Measurements from ENCODE around the gene EPS8L2. TPM values are rescaled to one million over a fixed set of nuclear protein-coding genes. Genes with fewer than 3 reads are reported as not detected.

The EPS8L2 gene
- 8.0 TPM for polyA plus RNA-seq (2013, experiment 1 of 4)
- polyA plus RNA-seq (2013, experiment 2 of 4), result 7.9 TPM
- polyA plus RNA-seq (2013, experiment 3 of 4), result 7.2 TPM
- polyA plus RNA-seq (2013, experiment 4 of 4), result 5.0 TPM

DNA sequence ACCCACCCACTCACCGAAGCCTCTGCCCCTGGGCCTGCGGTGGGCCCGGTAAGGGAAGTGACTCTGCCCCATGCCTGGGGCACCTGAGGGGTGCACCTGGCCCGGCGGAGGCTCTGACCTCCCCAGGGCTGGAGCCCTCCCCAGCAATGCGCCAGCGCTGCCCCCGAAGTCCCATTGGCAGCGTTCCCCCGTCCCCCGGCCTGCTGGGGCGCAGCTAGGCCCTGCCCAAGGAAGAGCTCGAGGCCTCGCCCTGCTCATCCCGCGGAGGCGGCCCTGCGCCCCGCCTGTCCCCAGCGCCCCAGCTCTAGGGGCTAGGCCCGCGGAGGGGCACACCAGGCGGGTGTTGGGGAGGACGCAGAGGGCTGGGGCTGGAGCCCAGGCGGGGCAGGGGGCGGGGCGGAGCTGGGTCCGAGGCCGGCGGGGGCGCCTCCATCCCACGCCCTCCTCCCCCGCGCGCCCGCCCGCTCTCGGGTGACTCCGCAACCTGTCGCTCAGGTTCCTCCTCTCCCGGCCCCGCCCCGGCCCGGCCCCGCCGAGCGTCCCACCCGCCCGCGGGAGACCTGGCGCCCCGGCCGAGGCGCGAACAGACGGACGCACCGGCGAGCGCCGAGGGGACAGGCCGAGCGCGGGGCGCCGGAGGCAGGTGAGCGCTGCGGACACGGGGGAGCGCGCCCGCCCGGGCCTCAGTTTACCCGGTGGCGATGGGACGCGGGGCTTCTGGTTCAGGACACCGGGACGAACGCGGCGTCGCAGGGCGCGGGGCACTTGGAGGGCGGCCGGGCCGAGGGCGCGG is at the start of gene EPS8L2:
TSS of gene EPS8L2 (plus strand) at position 586 of the 793 bp plus-strand sequence. CDS start 3,177 bp downstream, outside the sequence.
- Histone ChIP-seq H3K27me3 (ENCODE audit: control insufficient read depth, insufficient read depth, low read length, poor library complexity, severe bottlenecking) (peaks cover 26% of the 10 kb centered on the region), H3K9me3 (ENCODE audit: control insufficient read depth, low read length) (no peaks in the 10 kb centered on the region), H3K4me1 (ENCODE audit: control insufficient read depth, insufficient read depth, low read length) (peaks cover 17% of the 10 kb centered on the region), H3K27ac (ENCODE audit: insufficient read depth, low read depth, low read length, poor library complexity, severe bottlenecking) (no peak within 1 kb of the TSS), H3K36me3 (ENCODE audit: control insufficient read depth, insufficient read depth, low read length) (no peaks in the 10 kb centered on the region), H3K4me3 (ENCODE audit: insufficient read depth, low read depth, low read length) (peak within 1 kb of the TSS; percentile 22)
- WGBS, 2 experiments, result 15 to 16% methylated on average over 90 of the region's 90 CpGs

GRCh38 chr11:656426-656825 is 49.6 kb upstream of the EPS8L2 start:
- no peak overlapping the region for H3K27ac ChIP-seq (ENCODE audit: insufficient read depth, low read depth, low read length, poor library complexity, severe bottlenecking)
- H3K27me3 ChIP-seq (ENCODE audit: control insufficient read depth, insufficient read depth, low read length, poor library complexity, severe bottlenecking), result no peaks in the 10 kb centered on the region
- peaks cover 4% of the 10 kb centered on the region for H3K36me3 ChIP-seq (ENCODE audit: control insufficient read depth, insufficient read depth, low read length)
- WGBS, 2 experiments, result 93 to 95% methylated on average over 14 of the region's 14 CpGs
- no peaks in the 10 kb centered on the region for H3K4me1 ChIP-seq (ENCODE audit: control insufficient read depth, insufficient read depth, low read length)
- no peak overlapping the region for H3K4me3 ChIP-seq (ENCODE audit: insufficient read depth, low read depth, low read length)
- H3K9me3 ChIP-seq (ENCODE audit: control insufficient read depth, low read length), result no peaks in the 10 kb centered on the region

GRCh38 chr11:656866-657265 is 49.2 kb upstream of the EPS8L2 start:
- Histone ChIP-seq H3K4me1 (ENCODE audit: control insufficient read depth, insufficient read depth, low read length) (no peaks in the 10 kb centered on the region), H3K36me3 (ENCODE audit: control insufficient read depth, insufficient read depth, low read length) (peaks cover 4% of the 10 kb centered on the region), H3K4me3 (ENCODE audit: insufficient read depth, low read depth, low read length) (no peak overlapping the region), H3K9me3 (ENCODE audit: control insufficient read depth, low read length) (no peaks in the 10 kb centered on the region), H3K27ac (ENCODE audit: insufficient read depth, low read depth, low read length, poor library complexity, severe bottlenecking) (no peak overlapping the region), H3K27me3 (ENCODE audit: control insufficient read depth, insufficient read depth, low read length, poor library complexity, severe bottlenecking) (no peaks in the 10 kb centered on the region)
- 93 to 94% methylated on average over 7 of the region's 7 CpGs for WGBS, 2 experiments

GRCh38 chr11:657691-658126 is 48.3 kb upstream of the EPS8L2 start:
- H3K4me3 ChIP-seq (ENCODE audit: insufficient read depth, low read depth, low read length), result no peak overlapping the region
- H3K36me3 ChIP-seq (ENCODE audit: control insufficient read depth, insufficient read depth, low read length), result peaks cover 4% of the 10 kb centered on the region

GRCh38 chr11:659532-660085 is 46.4 kb upstream of the EPS8L2 start:
- 93 to 94% methylated on average over 16 of the region's 16 CpGs for WGBS, 2 experiments
- no peak overlapping the region for H3K27ac ChIP-seq (ENCODE audit: insufficient read depth, low read depth, low read length, poor library complexity, severe bottlenecking)
- peaks cover 4% of the 10 kb centered on the region for H3K36me3 ChIP-seq (ENCODE audit: control insufficient read depth, insufficient read depth, low read length)
- H3K27me3 ChIP-seq (ENCODE audit: control insufficient read depth, insufficient read depth, low read length, poor library complexity, severe bottlenecking), result no peaks in the 10 kb centered on the region
- no peak overlapping the region for H3K4me3 ChIP-seq (ENCODE audit: insufficient read depth, low read depth, low read length)
- H3K4me1 ChIP-seq (ENCODE audit: control insufficient read depth, insufficient read depth, low read length), result no peaks in the 10 kb centered on the region
- H3K9me3 ChIP-seq (ENCODE audit: control insufficient read depth, low read length), result no peaks in the 10 kb centered on the region

More at GRCh38 chr11:657691-658126, 48.3 kb upstream of the EPS8L2 start:
- Histone ChIP-seq H3K27ac (ENCODE audit: insufficient read depth, low read depth, low read length, poor library complexity, severe bottlenecking) (no peak overlapping the region), H3K9me3 (ENCODE audit: control insufficient read depth, low read length) (no peaks in the 10 kb centered on the region), H3K27me3 (ENCODE audit: control insufficient read depth, insufficient read depth, low read length, poor library complexity, severe bottlenecking) (no peaks in the 10 kb centered on the region), H3K4me1 (ENCODE audit: control insufficient read depth, insufficient read depth, low read length) (no peaks in the 10 kb centered on the region)
- 88 to 90% methylated on average over 14 of the region's 14 CpGs for WGBS, 2 experiments

DNA sequence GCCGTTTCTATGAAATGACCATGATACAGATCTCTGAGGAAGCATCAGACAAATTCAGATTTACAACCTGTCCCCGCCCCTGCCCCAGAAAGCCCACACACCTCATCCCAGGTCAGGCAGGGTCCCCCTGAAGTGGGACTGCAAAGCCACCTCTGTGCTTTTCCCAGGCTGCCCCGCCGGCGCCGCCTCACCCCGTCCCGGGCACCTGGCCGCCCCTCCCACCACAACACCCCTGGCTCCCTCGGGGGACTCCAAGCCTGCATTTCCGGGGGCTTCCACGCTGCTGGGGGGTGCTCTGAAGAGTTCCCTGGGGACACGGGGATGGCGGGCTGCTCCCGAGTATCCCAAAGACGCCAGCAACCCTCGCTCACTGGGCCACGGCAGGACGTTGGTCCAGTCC is 45.8 kb upstream of the EPS8L2 start:
- H3K36me3 ChIP-seq (ENCODE audit: control insufficient read depth, insufficient read depth, low read length), result peaks cover 5% of the 10 kb centered on the region
- H3K27me3 ChIP-seq (ENCODE audit: control insufficient read depth, insufficient read depth, low read length, poor library complexity, severe bottlenecking), result no peaks in the 10 kb centered on the region
- H3K4me3 ChIP-seq (ENCODE audit: insufficient read depth, low read depth, low read length), result no peak overlapping the region
- no peaks in the 10 kb centered on the region for H3K4me1 ChIP-seq (ENCODE audit: control insufficient read depth, insufficient read depth, low read length)
- H3K27ac ChIP-seq (ENCODE audit: insufficient read depth, low read depth, low read length, poor library complexity, severe bottlenecking), result no peak overlapping the region
- no peaks in the 10 kb centered on the region for H3K9me3 ChIP-seq (ENCODE audit: control insufficient read depth, low read length)
- WGBS, 2 experiments, result 96 to 97% methylated on average over 19 of the region's 19 CpGs

GRCh38 chr11:660681-661444 is 45.2 kb upstream of the EPS8L2 start:
- Histone ChIP-seq H3K4me3 (ENCODE audit: insufficient read depth, low read depth, low read length) (no peak overlapping the region), H3K9me3 (ENCODE audit: control insufficient read depth, low read length) (no peaks in the 10 kb centered on the region), H3K27ac (ENCODE audit: insufficient read depth, low read depth, low read length, poor library complexity, severe bottlenecking) (no peak overlapping the region), H3K36me3 (ENCODE audit: control insufficient read depth, insufficient read depth, low read length) (peaks cover 11% of the 10 kb centered on the region), H3K27me3 (ENCODE audit: control insufficient read depth, insufficient read depth, low read length, poor library complexity, severe bottlenecking) (no peaks in the 10 kb centered on the region), H3K4me1 (ENCODE audit: control insufficient read depth, insufficient read depth, low read length) (no peaks in the 10 kb centered on the region)
- 92 to 93% methylated on average over 19 of the region's 19 CpGs for WGBS, 2 experiments

- Histone ChIP-seq H3K27ac (ENCODE audit: insufficient read depth, low read depth, low read length, poor library complexity, severe bottlenecking) (no peak overlapping the region), H3K4me3 (ENCODE audit: insufficient read depth, low read depth, low read length) (no peak overlapping the region), H3K9me3 (ENCODE audit: control insufficient read depth, low read length) (no peaks in the 10 kb centered on the region), H3K4me1 (ENCODE audit: control insufficient read depth, insufficient read depth, low read length) (no peaks in the 10 kb centered on the region), H3K27me3 (ENCODE audit: control insufficient read depth, insufficient read depth, low read length, poor library complexity, severe bottlenecking) (no peaks in the 10 kb centered on the region), H3K36me3 (ENCODE audit: control insufficient read depth, insufficient read depth, low read length) (peaks cover 13% of the 10 kb centered on the region)
- WGBS, 2 experiments, result 83 to 85% methylated on average over 15 of the region's 15 CpGs
Observed at GRCh38 chr11:662689-663274, 43.2 kb upstream of the EPS8L2 start.

GRCh38 chr11:665062-665703 is 40.8 kb upstream of the EPS8L2 start:
- Histone ChIP-seq H3K4me3 (ENCODE audit: insufficient read depth, low read depth, low read length) (no peak overlapping the region), H3K4me1 (ENCODE audit: control insufficient read depth, insufficient read depth, low read length) (no peaks in the 10 kb centered on the region)

More at GRCh38 chr11:665062-665703, 40.8 kb upstream of the EPS8L2 start:
- 93 to 95% methylated on average over 15 of the region's 15 CpGs for WGBS, 2 experiments
- no peaks in the 10 kb centered on the region for H3K27me3 ChIP-seq (ENCODE audit: control insufficient read depth, insufficient read depth, low read length, poor library complexity, severe bottlenecking)
- H3K27ac ChIP-seq (ENCODE audit: insufficient read depth, low read depth, low read length, poor library complexity, severe bottlenecking), result no peak overlapping the region
- H3K36me3 ChIP-seq (ENCODE audit: control insufficient read depth, insufficient read depth, low read length), result peaks cover 13% of the 10 kb centered on the region
- H3K9me3 ChIP-seq (ENCODE audit: control insufficient read depth, low read length), result no peaks in the 10 kb centered on the region
